ENCODE data around the gene CCL26. TPM values are rescaled to one million over a fixed set of nuclear protein-coding genes. Genes with fewer than 3 reads are reported as not detected.
"Not testable (repeated sequence)": the region's sequence is repeated elsewhere in the genome, so short reads cannot be mapped to it uniquely, and the experiment has no call there.

CCL26 gene
- polyA plus RNA-seq, 4 donors, result 3.7 TPM; not detected in 3

- H3K4me3 ChIP-seq (ENCODE audit: low read depth in 1 of 3, low read length in 3 of 3); DNase-seq; H3K4me1 ChIP-seq (ENCODE audit: control insufficient read depth in 3 of 3, insufficient read depth in 2 of 3, low read depth in 1 of 3, low read length in 2 of 3); H3K27ac ChIP-seq (ENCODE audit: low read depth in 1 of 3, low read length in 2 of 3); FAIRE-seq; H3K27me3 ChIP-seq (ENCODE audit: control insufficient read depth in 3 of 3, insufficient read depth in 3 of 3, low read length in 3 of 3); H3K9me3 ChIP-seq (ENCODE audit: control insufficient read depth in 2 of 2, insufficient read depth in 1 of 2, low read depth in 1 of 2, low read length in 1 of 2); H3K36me3 ChIP-seq (ENCODE audit: control insufficient read depth in 3 of 3, insufficient read depth in 2 of 3, low read depth in 1 of 3, low read length in 3 of 3): not testable (repeated sequence)
- 81 to 90% (median 86%) methylated on average over 5 of the region's 5 CpGs for WGBS, 3 donors
Observed at GRCh38 chr7:75783058-75783457, 11.0 kb upstream of the CCL26 start.

GRCh38 chr7:75780647-75781273, 8.7 kb upstream of the CCL26 start:
- WGBS, 3 donors, result 19 to 57% (median 35%) methylated on average over 14 of the region's 14 CpGs
- H3K9me3 ChIP-seq (ENCODE audit: control insufficient read depth in 2 of 2, insufficient read depth in 1 of 2, low read depth in 1 of 2, low read length in 1 of 2); H3K36me3 ChIP-seq (ENCODE audit: control insufficient read depth in 3 of 3, insufficient read depth in 2 of 3, low read depth in 1 of 3, low read length in 3 of 3); H3K27ac ChIP-seq (ENCODE audit: low read depth in 1 of 3, low read length in 2 of 3); FAIRE-seq; H3K27me3 ChIP-seq (ENCODE audit: control insufficient read depth in 3 of 3, insufficient read depth in 3 of 3, low read length in 3 of 3); H3K4me1 ChIP-seq (ENCODE audit: control insufficient read depth in 3 of 3, insufficient read depth in 2 of 3, low read depth in 1 of 3, low read length in 2 of 3); H3K4me3 ChIP-seq (ENCODE audit: low read depth in 1 of 3, low read length in 3 of 3): not testable (repeated sequence)
- DNase-seq, result peak in 1 of 2 donors; percentile 43

GRCh38 chr7:75779516-75779915, 7.5 kb upstream of the CCL26 start:
- not testable (repeated sequence) for H3K4me3 ChIP-seq (ENCODE audit: low read depth in 1 of 3, low read length in 3 of 3); FAIRE-seq

GRCh38 chr7:75779035-75779434, 7.0 kb upstream of the CCL26 start:
- H3K4me1 ChIP-seq (ENCODE audit: control insufficient read depth in 3 of 3, insufficient read depth in 2 of 3, low read depth in 1 of 3, low read length in 2 of 3); H3K4me3 ChIP-seq (ENCODE audit: low read depth in 1 of 3, low read length in 3 of 3); H3K36me3 ChIP-seq (ENCODE audit: control insufficient read depth in 3 of 3, insufficient read depth in 2 of 3, low read depth in 1 of 3, low read length in 3 of 3); DNase-seq; H3K27me3 ChIP-seq (ENCODE audit: control insufficient read depth in 3 of 3, insufficient read depth in 3 of 3, low read length in 3 of 3); H3K9me3 ChIP-seq (ENCODE audit: control insufficient read depth in 2 of 2, insufficient read depth in 1 of 2, low read depth in 1 of 2, low read length in 1 of 2); H3K27ac ChIP-seq (ENCODE audit: low read depth in 1 of 3, low read length in 2 of 3); FAIRE-seq: not testable (repeated sequence)
- WGBS, 3 donors, result 73 to 80% (median 75%) methylated on average over 11 of the region's 11 CpGs

More at GRCh38 chr7:75779516-75779915, 7.5 kb upstream of the CCL26 start:
- 83 to 96% (median 87%) methylated on average over 11 of the region's 11 CpGs for WGBS, 3 donors
- H3K36me3 ChIP-seq (ENCODE audit: control insufficient read depth in 3 of 3, insufficient read depth in 2 of 3, low read depth in 1 of 3, low read length in 3 of 3); H3K27ac ChIP-seq (ENCODE audit: low read depth in 1 of 3, low read length in 2 of 3); DNase-seq; H3K9me3 ChIP-seq (ENCODE audit: control insufficient read depth in 2 of 2, insufficient read depth in 1 of 2, low read depth in 1 of 2, low read length in 1 of 2); H3K27me3 ChIP-seq (ENCODE audit: control insufficient read depth in 3 of 3, insufficient read depth in 3 of 3, low read length in 3 of 3); H3K4me1 ChIP-seq (ENCODE audit: control insufficient read depth in 3 of 3, insufficient read depth in 2 of 3, low read depth in 1 of 3, low read length in 2 of 3): not testable (repeated sequence)

GRCh38 chr7:75776295-75776971, 4.4 kb upstream of the CCL26 start:
- Histone ChIP-seq H3K27ac (ENCODE audit: low read depth in 1 of 3, low read length in 2 of 3) (no peak overlapping the region), H3K4me3 (ENCODE audit: low read depth in 1 of 3, low read length in 3 of 3) (no peak overlapping the region), H3K27me3 (ENCODE audit: control insufficient read depth in 3 of 3, insufficient read depth in 3 of 3, low read length in 3 of 3) (peaks cover 0 to 3% (median 0%) of the 10 kb centered on the region in 3 donors), H3K9me3 (ENCODE audit: control insufficient read depth in 2 of 2, insufficient read depth in 1 of 2, low read depth in 1 of 2, low read length in 1 of 2) (no peaks in the 10 kb centered on the region), H3K36me3 (ENCODE audit: control insufficient read depth in 3 of 3, insufficient read depth in 2 of 3, low read depth in 1 of 3, low read length in 3 of 3) (no peaks in the 10 kb centered on the region), H3K4me1 (ENCODE audit: control insufficient read depth in 3 of 3, insufficient read depth in 2 of 3, low read depth in 1 of 3, low read length in 2 of 3) (no peaks in the 10 kb centered on the region)
- DNase-seq (peak in 1 of 2 donors; percentile 26), FAIRE-seq (no peak)
- WGBS, 3 donors, result 65 to 70% (median 66%) methylated on average over 12 of the region's 12 CpGs

DNA sequence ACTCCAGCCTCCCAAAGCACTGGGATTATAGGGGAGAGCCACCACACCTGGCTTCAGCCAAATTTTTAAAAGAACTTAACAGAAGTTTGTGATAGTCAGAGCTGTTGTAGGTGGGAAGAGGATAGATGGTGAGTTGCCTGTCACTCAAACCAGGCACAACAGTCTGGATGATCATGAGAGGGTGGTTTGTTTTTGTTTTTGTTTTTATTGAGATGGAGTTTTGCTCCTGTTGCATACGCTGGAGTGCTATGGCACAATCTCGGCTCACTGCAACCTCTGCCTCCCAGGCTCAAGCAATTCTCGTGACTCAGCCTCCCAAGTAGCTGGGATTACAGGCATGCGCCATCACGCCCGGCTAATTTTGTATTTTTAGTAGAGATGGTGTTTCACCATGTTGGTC, 1.9 kb upstream of the CCL26 start:
- FAIRE-seq; H3K27ac ChIP-seq (ENCODE audit: low read depth in 1 of 3, low read length in 2 of 3); H3K27me3 ChIP-seq (ENCODE audit: control insufficient read depth in 3 of 3, insufficient read depth in 3 of 3, low read length in 3 of 3); H3K36me3 ChIP-seq (ENCODE audit: control insufficient read depth in 3 of 3, insufficient read depth in 2 of 3, low read depth in 1 of 3, low read length in 3 of 3); H3K4me3 ChIP-seq (ENCODE audit: low read depth in 1 of 3, low read length in 3 of 3); H3K4me1 ChIP-seq (ENCODE audit: control insufficient read depth in 3 of 3, insufficient read depth in 2 of 3, low read depth in 1 of 3, low read length in 2 of 3); H3K9me3 ChIP-seq (ENCODE audit: control insufficient read depth in 2 of 2, insufficient read depth in 1 of 2, low read depth in 1 of 2, low read length in 1 of 2); DNase-seq: not testable (repeated sequence)
- 92 to 95% (median 94%) methylated on average over 6 of the region's 6 CpGs for WGBS, 3 donors

DNA sequence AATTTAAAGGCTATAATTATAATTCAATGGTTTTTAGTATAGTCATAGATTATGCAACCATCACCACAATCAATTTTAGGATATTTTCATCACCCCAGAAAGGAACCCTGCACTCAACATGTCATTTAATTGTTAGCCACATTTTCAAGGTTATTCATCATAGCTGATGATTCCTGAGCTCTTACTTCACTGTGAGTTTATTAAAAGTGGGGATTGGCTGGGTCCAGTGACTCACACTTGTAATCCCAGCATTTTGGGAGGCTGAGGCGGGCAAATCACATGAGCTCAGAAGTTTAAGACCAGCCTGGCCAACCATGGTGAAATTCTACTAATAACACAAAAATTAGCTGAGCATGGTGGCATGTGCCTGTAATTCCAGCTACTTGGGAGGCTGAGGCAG, 787 bp downstream of the CCL26 start:
- WGBS, 3 donors, result 88 to 100% (median 91%) methylated on average over 1 of the region's 1 CpG
- no peak for FAIRE-seq
- H3K4me1 ChIP-seq (ENCODE audit: control insufficient read depth in 3 of 3, insufficient read depth in 2 of 3, low read depth in 1 of 3, low read length in 2 of 3), result no peaks in the 10 kb centered on the region

GRCh38 chr7:75762350-75762917, 9.6 kb downstream of the CCL26 start:
- H3K27me3 ChIP-seq (ENCODE audit: control insufficient read depth in 3 of 3, insufficient read depth in 3 of 3, low read length in 3 of 3), result no peaks in the 10 kb centered on the region
- no peak overlapping the region for H3K4me3 ChIP-seq (ENCODE audit: low read depth in 1 of 3, low read length in 3 of 3)
- 4 to 13% (median 5%) methylated on average over 2 of the region's 2 CpGs for WGBS, 3 donors
- peak; percentile 50 to 58 for DNase-seq
- H3K4me1 ChIP-seq (ENCODE audit: control insufficient read depth in 3 of 3, insufficient read depth in 2 of 3, low read depth in 1 of 3, low read length in 2 of 3), result no peaks in the 10 kb centered on the region
- no peaks in the 10 kb centered on the region for H3K9me3 ChIP-seq (ENCODE audit: control insufficient read depth in 2 of 2, insufficient read depth in 1 of 2, low read depth in 1 of 2, low read length in 1 of 2)
- FAIRE-seq, result no peak
- no peak overlapping the region for H3K27ac ChIP-seq (ENCODE audit: low read depth in 1 of 3, low read length in 2 of 3)
- H3K36me3 ChIP-seq (ENCODE audit: control insufficient read depth in 3 of 3, insufficient read depth in 2 of 3, low read depth in 1 of 3, low read length in 3 of 3), result peaks cover 0 to 2% (median 0%) of the 10 kb centered on the region in 3 donors

More for the DNA sequence above, 787 bp downstream of the CCL26 start:
- Histone ChIP-seq H3K36me3 (ENCODE audit: control insufficient read depth in 3 of 3, insufficient read depth in 2 of 3, low read depth in 1 of 3, low read length in 3 of 3) (no peaks in the 10 kb centered on the region), H3K27me3 (ENCODE audit: control insufficient read depth in 3 of 3, insufficient read depth in 3 of 3, low read length in 3 of 3) (no peaks in the 10 kb centered on the region), H3K9me3 (ENCODE audit: control insufficient read depth in 2 of 2, insufficient read depth in 1 of 2, low read depth in 1 of 2, low read length in 1 of 2) (no peaks in the 10 kb centered on the region), H3K4me3 (ENCODE audit: low read depth in 1 of 3, low read length in 3 of 3) (no peak overlapping the region), H3K27ac (ENCODE audit: low read depth in 1 of 3, low read length in 2 of 3) (no peak overlapping the region)
- no peak for DNase-seq
